Hepatocyte (in vitro differentiated cells): ENCODE results near the gene ZNF132.

Experiments used
- EZH2 ChIP-seq: fragments of 200-600 bp; sonication (generic); IDR thresholded peaks from 2 replicates; pipeline ENCODE4 v1.6.1; 2016; ENCODE audit warnings: antibody characterized with exemption, mild to moderate bottlenecking, borderline replicate concordance
- EZH2phosphoT487 ChIP-seq: fragments of 200-600 bp; sonication (generic); IDR thresholded peaks from one replicate; pipeline ENCODE4 v1.6.1; 2018; ENCODE audit warnings: antibody characterized with exemption, mild to moderate bottlenecking, low read depth, moderate library complexity; ENCODE audit not compliant: unreplicated experiment, severe bottlenecking
- TF ChIP-seq, protein P1 (sequence below): fragments of 200-600 bp; sonication (generic); IDR thresholded peaks from 2 replicates; pipeline ENCODE4 v1.5.1; 2016; ENCODE audit warnings: antibody characterized with exemption, mild to moderate bottlenecking; ENCODE audit not compliant: poor library complexity

DNA sequence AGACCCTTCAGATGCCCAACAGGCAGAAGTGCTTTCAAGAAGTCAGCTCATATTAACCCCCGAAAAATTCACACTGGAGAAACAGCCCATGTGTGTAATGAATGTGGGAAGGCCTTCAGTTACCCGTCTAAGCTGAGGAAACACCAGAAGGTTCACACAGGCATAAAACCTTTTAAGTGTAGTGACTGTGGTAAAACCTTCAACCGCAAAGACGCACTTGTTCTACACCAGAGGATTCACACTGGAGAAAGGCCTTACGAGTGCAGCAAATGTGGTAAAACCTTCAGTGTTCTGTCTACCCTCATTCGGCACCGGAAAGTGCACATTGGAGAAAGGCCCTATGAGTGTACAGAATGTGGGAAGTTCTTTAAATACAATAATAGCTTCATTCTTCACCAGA is 22.9 kb downstream of the ZNF132 start:
- TF ChIP-seq, protein P1, sequence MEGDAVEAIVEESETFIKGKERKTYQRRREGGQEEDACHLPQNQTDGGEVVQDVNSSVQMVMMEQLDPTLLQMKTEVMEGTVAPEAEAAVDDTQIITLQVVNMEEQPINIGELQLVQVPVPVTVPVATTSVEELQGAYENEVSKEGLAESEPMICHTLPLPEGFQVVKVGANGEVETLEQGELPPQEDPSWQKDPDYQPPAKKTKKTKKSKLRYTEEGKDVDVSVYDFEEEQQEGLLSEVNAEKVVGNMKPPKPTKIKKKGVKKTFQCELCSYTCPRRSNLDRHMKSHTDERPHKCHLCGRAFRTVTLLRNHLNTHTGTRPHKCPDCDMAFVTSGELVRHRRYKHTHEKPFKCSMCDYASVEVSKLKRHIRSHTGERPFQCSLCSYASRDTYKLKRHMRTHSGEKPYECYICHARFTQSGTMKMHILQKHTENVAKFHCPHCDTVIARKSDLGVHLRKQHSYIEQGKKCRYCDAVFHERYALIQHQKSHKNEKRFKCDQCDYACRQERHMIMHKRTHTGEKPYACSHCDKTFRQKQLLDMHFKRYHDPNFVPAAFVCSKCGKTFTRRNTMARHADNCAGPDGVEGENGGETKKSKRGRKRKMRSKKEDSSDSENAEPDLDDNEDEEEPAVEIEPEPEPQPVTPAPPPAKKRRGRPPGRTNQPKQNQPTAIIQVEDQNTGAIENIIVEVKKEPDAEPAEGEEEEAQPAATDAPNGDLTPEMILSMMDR: no peak
- TF ChIP-seq EZH2 (no peak), EZH2phosphoT487 (no peak)
